CD4-positive, alpha-beta T cell treated with Interleukin-2 at 100 ng/mL for 4 hours (primary cell): ENCODE results near the gene IGF2BP2.
A peak's percentile ranks its signal among the peaks of the same experiment; 100 is the strongest.
"Not testable (repeated sequence)": the region's sequence is repeated elsewhere in the genome, so short reads cannot be mapped to it uniquely, and the experiment has no call there.

Experiments
- DNase-seq: peaks from one replicate; pipeline ENCODE4 v3.0.0-alpha.2; 2020; ENCODE audit warnings: low spot score

IGF2BP2 gene

GRCh38 chr3:185659942-185660921, 164.6 kb downstream of the IGF2BP2 start:
- DNase-seq = peak; percentile 60

GRCh38 chr3:185658943-185659342, 165.9 kb downstream of the IGF2BP2 start:
- no peak for DNase-seq

GRCh38 chr3:185658504-185658912, 166.3 kb downstream of the IGF2BP2 start:
- no peak for DNase-seq

GRCh38 chr3:185657691-185658503, 166.9 kb downstream of the IGF2BP2 start:
- no peak for DNase-seq

- DNase-seq = no peak
Observed at GRCh38 chr3:185657211-185657610, 167.6 kb downstream of the IGF2BP2 start.

- DNase-seq = no peak
Observed at GRCh38 chr3:185656321-185656840, 168.5 kb downstream of the IGF2BP2 start.

GRCh38 chr3:185655426-185656320, 169.2 kb downstream of the IGF2BP2 start:
- no peak for DNase-seq

GRCh38 chr3:185654758-185655145, 170.1 kb downstream of the IGF2BP2 start:
- no peak for DNase-seq

- DNase-seq = no peak
Observed at GRCh38 chr3:185653949-185654757, 170.7 kb downstream of the IGF2BP2 start.

GRCh38 chr3:185651971-185652370, 172.9 kb downstream of the IGF2BP2 start:
- DNase-seq = no peak

GRCh38 chr3:185649414-185649813, 175.4 kb downstream of the IGF2BP2 start:
- DNase-seq = no peak

- DNase-seq = no peak
Observed at GRCh38 chr3:185648396-185648795, 176.4 kb downstream of the IGF2BP2 start.

- DNase-seq = no peak
Observed at GRCh38 chr3:185647880-185648210, 177.0 kb downstream of the IGF2BP2 start.

GRCh38 chr3:185647134-185647879, 177.5 kb downstream of the IGF2BP2 start:
- DNase-seq = no peak

GRCh38 chr3:185646382-185647133, 178.3 kb downstream of the IGF2BP2 start:
- no peak for DNase-seq

- no peak for DNase-seq
Observed at GRCh38 chr3:185645596-185646381, 179.1 kb downstream of the IGF2BP2 start.

- DNase-seq = not testable (repeated sequence)
Observed at GRCh38 chr3:185645191-185645590, 179.7 kb downstream of the IGF2BP2 start.

- no peak for DNase-seq
Observed at GRCh38 chr3:185640308-185640707, 184.5 kb downstream of the IGF2BP2 start.
